KMS-11 (cell line): ENCODE measurements around the gene NCR1.
"Not testable (repeated sequence)": the region's sequence is repeated elsewhere in the genome, so short reads cannot be mapped to it uniquely, and the experiment has no call there.

Source experiments
- H2AFZ ChIP-seq: fragments of 200-600 bp; sonication (generic); 2 replicates; pipeline ENCODE4 v1.6.1; 2016; ENCODE audit warnings: antibody characterized with exemption, mixed run types, low read depth
- H3K27ac ChIP-seq: fragments of 200-600 bp; sonication (generic); 2 replicates; pipeline ENCODE4 v1.6.1; 2016; ENCODE audit warnings: mild to moderate bottlenecking, mixed run types
- H3K27me3 ChIP-seq: fragments of 200-600 bp; sonication (generic); 2 replicates; pipeline ENCODE4 v1.6.1; 2017; ENCODE audit warnings: mild to moderate bottlenecking, low read depth, mixed run types, moderate library complexity; ENCODE audit not compliant: insufficient read depth
- H3K36me3 ChIP-seq: fragments of 200-600 bp; sonication (generic); 2 replicates; pipeline ENCODE4 v1.6.1; 2017; ENCODE audit warnings: mild to moderate bottlenecking, mixed run types; ENCODE audit not compliant: insufficient read depth
- H3K4me1 ChIP-seq: fragments of 200-600 bp; sonication (generic); 2 replicates; pipeline ENCODE4 v1.6.1; 2016; ENCODE audit warnings: mild to moderate bottlenecking, low read depth, mixed run types; ENCODE audit not compliant: poor library complexity, severe bottlenecking
- H3K4me2 ChIP-seq: fragments of 200-600 bp; sonication (generic); 2 replicates; pipeline ENCODE4 v1.7.0; 2016; ENCODE audit warnings: mild to moderate bottlenecking, mixed run types
- H3K4me3 ChIP-seq: fragments of 200-600 bp; sonication (generic); IDR thresholded peaks from 2 replicates; pipeline ENCODE4 v1.6.1; 2017; ENCODE audit warnings: low read depth, low read length, mixed read lengths; ENCODE audit not compliant: insufficient read depth
- H3K79me2 ChIP-seq: fragments of 200-600 bp; sonication (generic); 2 replicates; pipeline ENCODE4 v1.6.1; 2016; ENCODE audit warnings: low read depth, mixed run types; ENCODE audit not compliant: insufficient read depth
- H3K9ac ChIP-seq: fragments of 200-600 bp; sonication (generic); 2 replicates; pipeline ENCODE4 v1.6.1; 2016; ENCODE audit warnings: mild to moderate bottlenecking, mixed run types
- H4K20me1 ChIP-seq: fragments of 200-600 bp; sonication (generic); 2 replicates; pipeline ENCODE4 v1.6.1; 2016; ENCODE audit warnings: mild to moderate bottlenecking, mixed run types; ENCODE audit not compliant: insufficient read depth
- TF ChIP-seq, protein P1 (sequence below): fragments of 200-600 bp; sonication (generic); conservative IDR thresholded peaks from 2 replicates; pipeline ENCODE4 v1.6.1; 2017; ENCODE audit warnings: low read depth, mild to moderate bottlenecking, antibody characterized with exemption, low read length, moderate library complexity, mixed read lengths

The NCR1 gene

GRCh38 chr19:54893406-54893805 lies 12.5 kb upstream of the NCR1 start:
- Histone ChIP-seq H3K9ac (no peak overlapping the region), H3K4me3 (no peak overlapping the region), H3K27me3 (peaks cover 12% of the 10 kb centered on the region; the same call in 1 of the 2 replicates), H3K4me2 (no peak overlapping the region), H3K79me2 (no peaks in the 10 kb centered on the region), H3K36me3 (no peaks in the 10 kb centered on the region), H3K4me1 (no peaks in the 10 kb centered on the region), H2AFZ (no peak overlapping the region), H4K20me1 (no peaks in the 10 kb centered on the region), H3K27ac (no peak overlapping the region)
- TF ChIP-seq, protein P1, sequence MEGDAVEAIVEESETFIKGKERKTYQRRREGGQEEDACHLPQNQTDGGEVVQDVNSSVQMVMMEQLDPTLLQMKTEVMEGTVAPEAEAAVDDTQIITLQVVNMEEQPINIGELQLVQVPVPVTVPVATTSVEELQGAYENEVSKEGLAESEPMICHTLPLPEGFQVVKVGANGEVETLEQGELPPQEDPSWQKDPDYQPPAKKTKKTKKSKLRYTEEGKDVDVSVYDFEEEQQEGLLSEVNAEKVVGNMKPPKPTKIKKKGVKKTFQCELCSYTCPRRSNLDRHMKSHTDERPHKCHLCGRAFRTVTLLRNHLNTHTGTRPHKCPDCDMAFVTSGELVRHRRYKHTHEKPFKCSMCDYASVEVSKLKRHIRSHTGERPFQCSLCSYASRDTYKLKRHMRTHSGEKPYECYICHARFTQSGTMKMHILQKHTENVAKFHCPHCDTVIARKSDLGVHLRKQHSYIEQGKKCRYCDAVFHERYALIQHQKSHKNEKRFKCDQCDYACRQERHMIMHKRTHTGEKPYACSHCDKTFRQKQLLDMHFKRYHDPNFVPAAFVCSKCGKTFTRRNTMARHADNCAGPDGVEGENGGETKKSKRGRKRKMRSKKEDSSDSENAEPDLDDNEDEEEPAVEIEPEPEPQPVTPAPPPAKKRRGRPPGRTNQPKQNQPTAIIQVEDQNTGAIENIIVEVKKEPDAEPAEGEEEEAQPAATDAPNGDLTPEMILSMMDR = no peak

GRCh38 chr19:54894106-54894505 lies 11.8 kb upstream of the NCR1 start:
- H3K4me1 ChIP-seq, H3K4me2 ChIP-seq, H3K79me2 ChIP-seq, H3K4me3 ChIP-seq, H2AFZ ChIP-seq, H3K27ac ChIP-seq, H4K20me1 ChIP-seq, H3K36me3 ChIP-seq, H3K9ac ChIP-seq: not testable (repeated sequence)
- peaks cover 19% of the 10 kb centered on the region; the same call in 1 of the 2 replicates for H3K27me3 ChIP-seq

GRCh38 chr19:54896036-54896435 lies 9.9 kb upstream of the NCR1 start:
- Histone ChIP-seq H3K27ac (no peak overlapping the region), H3K36me3 (no peaks in the 10 kb centered on the region), H2AFZ (no peak overlapping the region), H4K20me1 (no peaks in the 10 kb centered on the region), H3K4me3 (no peak overlapping the region), H3K4me1 (no peaks in the 10 kb centered on the region), H3K27me3 (peaks cover 31% of the 10 kb centered on the region; the same call in 1 of the 2 replicates), H3K9ac (no peak overlapping the region), H3K4me2 (no peak overlapping the region), H3K79me2 (no peaks in the 10 kb centered on the region)
- TF ChIP-seq, protein P1 = no peak

- not testable (repeated sequence) for H3K9ac ChIP-seq, H4K20me1 ChIP-seq, H2AFZ ChIP-seq, H3K27ac ChIP-seq, H3K4me1 ChIP-seq, H3K36me3 ChIP-seq, H3K79me2 ChIP-seq, H3K4me3 ChIP-seq, H3K4me2 ChIP-seq
- H3K27me3 ChIP-seq = peaks cover 34% of the 10 kb centered on the region; the same call in 1 of the 2 replicates
Observed at GRCh38 chr19:54898685-54899084, 7.3 kb upstream of the NCR1 start.

DNA sequence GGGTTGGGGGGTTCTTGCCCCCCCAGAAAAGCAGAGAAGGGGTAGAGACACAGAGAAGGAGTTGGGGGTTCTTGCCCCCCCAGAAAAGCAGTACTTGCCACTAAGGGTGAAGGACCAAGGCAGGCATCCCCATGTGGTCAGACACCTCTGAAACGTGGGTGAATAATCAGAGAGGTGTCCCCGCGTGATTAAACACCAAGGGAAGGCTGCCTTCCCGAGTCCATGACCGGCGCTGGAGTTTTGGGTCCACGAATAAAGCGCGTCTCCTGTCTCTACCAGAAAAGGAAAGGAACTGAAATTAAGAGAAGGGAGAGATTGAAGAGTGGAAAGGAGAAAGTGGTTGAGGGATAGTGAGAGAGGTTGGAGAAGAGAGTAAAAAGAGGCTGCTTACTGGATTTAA lies 6.3 kb upstream of the NCR1 start:
- not testable (repeated sequence) for H3K4me3 ChIP-seq, H3K79me2 ChIP-seq, H4K20me1 ChIP-seq, H3K4me2 ChIP-seq, H3K4me1 ChIP-seq, H2AFZ ChIP-seq, H3K9ac ChIP-seq, H3K36me3 ChIP-seq, H3K27ac ChIP-seq
- H3K27me3 ChIP-seq = peaks cover 34% of the 10 kb centered on the region; the same call in 1 of the 2 replicates

GRCh38 chr19:54901153-54901552 lies 4.8 kb upstream of the NCR1 start:
- H3K27ac ChIP-seq, H3K79me2 ChIP-seq, H2AFZ ChIP-seq, H4K20me1 ChIP-seq, H3K4me1 ChIP-seq, H3K4me3 ChIP-seq, H3K4me2 ChIP-seq, H3K36me3 ChIP-seq, H3K9ac ChIP-seq: not testable (repeated sequence)
- H3K27me3 ChIP-seq = peaks cover 31% of the 10 kb centered on the region; the same call in 1 of the 2 replicates
